K562 (cell line): ENCODE measurements around the gene GMDS. TPM values are rescaled to one million over a fixed set of nuclear protein-coding genes. Genes with fewer than 3 reads are reported as not detected.

Experiments
- ATAC-seq: fragments of 200-7000 bp; cut with Tn5 transposase; 3 replicates; pipeline ENCODE4 v1.9.1; 2020; ENCODE audit warnings: moderate library complexity
- BruUV-seq: library from RNA; stranded (reverse); fragments of 400-500 nt; replicated peaks from 2 replicates; lab custom pipeline; 2021; lab: Mats Ljungman, UMichigan
- CTCF ChIA-PET: fragments of 300-600 bp; formaldehyde crosslinking; extraction: SDS; loops from one replicate; lab custom pipeline; 2021; ENCODE audit warnings: low intra/inter-chr PET ratio; lab: Yijun Ruan, JAX
- POLR2A ChIA-PET: fragments of 300-600, 350-650 bp; sonication (Branson Sonifier 250); formaldehyde crosslinking; extraction: SDS; loops from one replicate; lab custom pipeline; 2021; ENCODE audit warnings: antibody characterized with exemption, inconsistent platforms; lab: Yijun Ruan, JAX
- DNase-seq, 4 experiments: peaks; one replicate each; pipeline versions ENCODE4 v3.0.0 to v3.0.0-alpha.2; 2011 to 2018; ENCODE audit warnings: low spot score in 3 of 4, mixed read lengths in 3 of 4; ENCODE audit errors: extremely low read depth in 1 of 4
- FAIRE-seq: peaks from 2 replicates; lab custom pipeline; 2011; peaks lifted over from hg19 to GRCh38; lab: Jason Lieb, UNC
- H2AFZ ChIP-seq: 2 replicates; pipeline ENCODE4 v1.6.0; 2011; ENCODE audit warnings: low read depth, low read length, control low read depth, inconsistent platforms
- H3K27ac ChIP-seq: fragments of 200-600 bp; 3 replicates; pipeline ENCODE4 v1.8.0; 2011; ENCODE audit warnings: low read depth, mild to moderate bottlenecking, control low read depth, inconsistent platforms, low read length, moderate library complexity, mixed read lengths; ENCODE audit errors: extremely low read depth
- H3K27me3 ChIP-seq, 2 experiments: fragments of 300-600 bp in 1 of 2; 2 replicates in 1 of 2; 3 replicates in 1 of 2; pipeline versions ENCODE4 v1.6.0 to v1.8.0; 2011; ENCODE audit warnings: inconsistent platforms in 2 of 2, low read length in 2 of 2, mild to moderate bottlenecking in 1 of 2, mixed read lengths in 1 of 2, moderate library complexity in 1 of 2; ENCODE audit not compliant: control insufficient read depth in 2 of 2, insufficient read depth in 2 of 2
- H3K36me3 ChIP-seq: fragments of 300-600 bp; 3 replicates; pipeline ENCODE4 v1.8.0; 2011; ENCODE audit warnings: mild to moderate bottlenecking, low read length, inconsistent platforms; ENCODE audit not compliant: control insufficient read depth, insufficient read depth
- H3K4me1 ChIP-seq, 2 experiments: fragments of 200-600 bp in 1 of 2; replicated peaks in 1 of 2; 2 replicates in 1 of 2; 3 replicates in 1 of 2; pipeline versions ENCODE4 v1.5.1 to v1.8.0; 2011; ENCODE audit warnings: inconsistent platforms in 2 of 2, low read length in 2 of 2, mild to moderate bottlenecking in 1 of 2, mixed read lengths in 1 of 2, moderate library complexity in 1 of 2; ENCODE audit not compliant: control insufficient read depth in 2 of 2, insufficient read depth in 2 of 2
- H3K4me2 ChIP-seq: 2 replicates; pipeline ENCODE4 v1.6.1; 2011; ENCODE audit warnings: low read length, control low read depth, inconsistent platforms, mixed read lengths; ENCODE audit not compliant: insufficient read depth
- H3K4me3 ChIP-seq: fragments of 200-600 bp; sonication (generic), shearing (Covaris generic); 2 replicates; pipeline ENCODE4 v1.5.1; 2016; ENCODE audit warnings: control low read depth, inconsistent platforms
- H3K79me2 ChIP-seq: fragments of 200-600 bp; 3 replicates; pipeline ENCODE4 v1.8.0; 2011; ENCODE audit warnings: low read length, inconsistent platforms; ENCODE audit not compliant: control insufficient read depth, insufficient read depth
- H3K9ac ChIP-seq, 2 experiments: 2 replicates each; pipeline versions ENCODE4 v1.6.0 to v1.6.1; 2011; ENCODE audit warnings: low read depth in 2 of 2, low read length in 2 of 2, control low read depth in 1 of 2, inconsistent platforms in 1 of 2, mild to moderate bottlenecking in 1 of 2, mixed read lengths in 1 of 2; ENCODE audit not compliant: insufficient read depth in 1 of 2
- H3K9me1 ChIP-seq: one replicate; pipeline ENCODE4 v1.6.0; 2011; ENCODE audit warnings: inconsistent platforms, mild to moderate bottlenecking, low read length, moderate library complexity; ENCODE audit not compliant: control insufficient read depth, insufficient read depth
- H3K9me3 ChIP-seq: replicated peaks from 2 replicates; pipeline ENCODE4 v1.5.1; 2011; ENCODE audit warnings: low read depth, low read length, inconsistent platforms; ENCODE audit not compliant: control insufficient read depth, insufficient read depth
- H4K20me1 ChIP-seq: replicated peaks from 2 replicates; pipeline ENCODE4 v1.6.1; 2011; ENCODE audit warnings: low read length, inconsistent platforms, mixed read lengths; ENCODE audit not compliant: control insufficient read depth, insufficient read depth
- EP300 ChIP-seq: IDR thresholded peaks from 2 replicates; pipeline ENCODE4 v1.6.1; 2012; ENCODE audit warnings: low read length, improper control_type of control experiment
- GTF2A2 ChIP-seq: IDR thresholded peaks from 2 replicates; pipeline ENCODE4 v1.6.1; 2016; ENCODE audit warnings: mild to moderate bottlenecking, missing genetic modification characterization, missing compliant biosample characterization
- ZNF140 ChIP-seq: fragments of 250-450 bp; sonication (Bioruptor Pico); IDR thresholded peaks from 2 replicates; pipeline ENCODE4 v1.8.0; 2021; ENCODE audit warnings: moderate library complexity, mild to moderate bottlenecking, inconsistent platforms
- WGBS: fragments of 100-300 bp; shearing (Covaris generic); methylation state at CpG from one replicate; pipeline ENCODE4 v1.1.6; 2016; ENCODE audit warnings: low coverage, mixed read lengths; ENCODE audit not compliant: insufficient coverage; ENCODE audit errors: missing lambda C conversion rate; 5-methylcytosine and 5-hydroxymethylcytosine counted together
- in situ Hi-C: fragments of 300-500 bp; cut with MboI; formaldehyde crosslinking; loops from 4 replicates; pipeline ENCODE4 v1.15.0; 2018; ENCODE audit warnings: inconsistent platforms, mixed read lengths
- intact Hi-C: fragments of 100-400 bp; cut with micrococcal nuclease; formaldehyde crosslinking; loops from 2 replicates; pipeline ENCODE4 v1.14.2; 2022
- polyA plus RNA-seq, 8 experiments: library from polyadenylated mRNA; depleted of rRNA in 4 of 8; stranded (reverse) in 5 of 8; unstranded in 3 of 8; fragments of >200 nt; fragmentation: Nextera tagmentation in 2 of 8; fragmentation: Illumina TruSeq in 1 of 8; extraction: Ambion mirVana in 2 of 8; extraction: Trizol in 1 of 8; gene quantifications; 2 replicates each; pipeline versions ENCODE4 v1.2.1 to v1.2.3, GENCODE V29; 2011 to 2014; ENCODE audit warnings: inconsistent platforms in 1 of 8, missing spikeins in 1 of 8
- total RNA-seq, 7 experiments: library from RNA; depleted of rRNA in 6 of 7; stranded (reverse); fragments of >200 nt in 6 of 7; fragmentation: Illumina TruSeq in 2 of 7; extraction: Trizol in 2 of 7; gene quantifications; 2 replicates each; pipeline versions ENCODE4 v1.2.1 to v1.2.3, GENCODE V29; 2011 to 2021; ENCODE audit warnings: low replicate concordance in 1 of 7
- TF ChIP-seq, protein P1 (sequence below): fragments of 450-650 bp; IDR thresholded peaks from 2 replicates; pipeline ENCODE4 v1.6.1; 2016; ENCODE audit warnings: mild to moderate bottlenecking

Gene GMDS
- total and polyA plus RNA-seq, 9 of the 15 experiments (the other 6 are each of a cell fraction or from before 2014, with no cell fraction given) = 0.48 to 31.8 (median 13.4) TPM

GRCh38 chr6:1787894-1788293 lies 457.5 kb downstream of the GMDS start:
- ATAC-seq (no peak), FAIRE-seq (no peak), DNase-seq (no peak)
- intact Hi-C loops = no loop called here
- Histone ChIP-seq H3K79me2 (no peaks in the 10 kb centered on the region), H4K20me1 (no peaks in the 10 kb centered on the region), H3K9me1 (no peaks in the 10 kb centered on the region)
- no peak for TF ChIP-seq EP300
- TF ChIP-seq ZNF140 (CRISPR knock-in tag) = no peak
- TF ChIP-seq GTF2A2 (tag) = no peak
- TF ChIP-seq, protein P1, sequence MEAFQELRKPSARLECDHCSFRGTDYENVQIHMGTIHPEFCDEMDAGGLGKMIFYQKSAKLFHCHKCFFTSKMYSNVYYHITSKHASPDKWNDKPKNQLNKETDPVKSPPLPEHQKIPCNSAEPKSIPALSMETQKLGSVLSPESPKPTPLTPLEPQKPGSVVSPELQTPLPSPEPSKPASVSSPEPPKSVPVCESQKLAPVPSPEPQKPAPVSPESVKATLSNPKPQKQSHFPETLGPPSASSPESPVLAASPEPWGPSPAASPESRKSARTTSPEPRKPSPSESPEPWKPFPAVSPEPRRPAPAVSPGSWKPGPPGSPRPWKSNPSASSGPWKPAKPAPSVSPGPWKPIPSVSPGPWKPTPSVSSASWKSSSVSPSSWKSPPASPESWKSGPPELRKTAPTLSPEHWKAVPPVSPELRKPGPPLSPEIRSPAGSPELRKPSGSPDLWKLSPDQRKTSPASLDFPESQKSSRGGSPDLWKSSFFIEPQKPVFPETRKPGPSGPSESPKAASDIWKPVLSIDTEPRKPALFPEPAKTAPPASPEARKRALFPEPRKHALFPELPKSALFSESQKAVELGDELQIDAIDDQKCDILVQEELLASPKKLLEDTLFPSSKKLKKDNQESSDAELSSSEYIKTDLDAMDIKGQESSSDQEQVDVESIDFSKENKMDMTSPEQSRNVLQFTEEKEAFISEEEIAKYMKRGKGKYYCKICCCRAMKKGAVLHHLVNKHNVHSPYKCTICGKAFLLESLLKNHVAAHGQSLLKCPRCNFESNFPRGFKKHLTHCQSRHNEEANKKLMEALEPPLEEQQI = no peak
- TF ChIP-seq, all 486 proteins: peak for 0
- Histone ChIP-seq H2AFZ (no peak overlapping the region), H3K9me3 (no peaks in the 10 kb centered on the region), H3K36me3 (no peaks in the 10 kb centered on the region), H3K27me3 (peaks cover 0 to 5% of the 10 kb centered on the region in 2 experiments; a peak in 1 of 5 replicates), H3K4me3 (no peak overlapping the region), H3K9ac (no peak overlapping the region), H3K4me2 (no peak overlapping the region), H3K4me1 (peaks cover 3 to 13% of the 10 kb centered on the region in 2 experiments; a peak in 3 of 5 replicates), H3K27ac (no peak overlapping the region)
- in situ Hi-C loops = no loop called here
- ChIA-PET POLR2A (no interaction called here), CTCF (no interaction called here)
- no TSS peak for BruUV-seq
- 19% methylated on average over 8 of the region's 8 CpGs for WGBS
